Testis (tissue), 2 donors: ENCODE measurements around the gene CLCF1.

ENCODE experiments used
- POLR2A ChIP-seq: fragments of 450-650 bp; IDR thresholded peaks from one replicate; pipeline ENCODE4 v1.6.1; 2017; ENCODE audit warnings: antibody characterized with exemption, mild to moderate bottlenecking, moderate library complexity
- TF ChIP-seq, protein P1 (sequence below), 3 experiments: fragments of 450-650 bp in 2 of 3; fragments of 200-600 bp in 1 of 3; sonication (generic) in 1 of 3; IDR thresholded peaks; one replicate each; pipeline ENCODE4 v1.5.1; 2016 to 2019; ENCODE audit warnings: antibody characterized with exemption in 3 of 3, mild to moderate bottlenecking in 2 of 3, moderate library complexity in 1 of 3

GRCh38 chr11:67369801-67370284 lies 3.6 kb downstream of the CLCF1 start:
- no peak for TF ChIP-seq POLR2A
- TF ChIP-seq, protein P1, sequence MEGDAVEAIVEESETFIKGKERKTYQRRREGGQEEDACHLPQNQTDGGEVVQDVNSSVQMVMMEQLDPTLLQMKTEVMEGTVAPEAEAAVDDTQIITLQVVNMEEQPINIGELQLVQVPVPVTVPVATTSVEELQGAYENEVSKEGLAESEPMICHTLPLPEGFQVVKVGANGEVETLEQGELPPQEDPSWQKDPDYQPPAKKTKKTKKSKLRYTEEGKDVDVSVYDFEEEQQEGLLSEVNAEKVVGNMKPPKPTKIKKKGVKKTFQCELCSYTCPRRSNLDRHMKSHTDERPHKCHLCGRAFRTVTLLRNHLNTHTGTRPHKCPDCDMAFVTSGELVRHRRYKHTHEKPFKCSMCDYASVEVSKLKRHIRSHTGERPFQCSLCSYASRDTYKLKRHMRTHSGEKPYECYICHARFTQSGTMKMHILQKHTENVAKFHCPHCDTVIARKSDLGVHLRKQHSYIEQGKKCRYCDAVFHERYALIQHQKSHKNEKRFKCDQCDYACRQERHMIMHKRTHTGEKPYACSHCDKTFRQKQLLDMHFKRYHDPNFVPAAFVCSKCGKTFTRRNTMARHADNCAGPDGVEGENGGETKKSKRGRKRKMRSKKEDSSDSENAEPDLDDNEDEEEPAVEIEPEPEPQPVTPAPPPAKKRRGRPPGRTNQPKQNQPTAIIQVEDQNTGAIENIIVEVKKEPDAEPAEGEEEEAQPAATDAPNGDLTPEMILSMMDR (IDR thresholded peaks at IDR 0.05) = no peak
